Measurements from ENCODE around the gene C1orf35.

The C1orf35 gene

GRCh38 chr1:228063251-228064191, 39.6 kb downstream of the C1orf35 start:
- no peak for DNase-seq (ENCODE audit: low read depth)

- no peak for DNase-seq (ENCODE audit: low read depth)
Measured at GRCh38 chr1:228062812-228063211, 40.3 kb downstream of the C1orf35 start.

- no peak for DNase-seq (ENCODE audit: low read depth)
Measured at GRCh38 chr1:228062085-228062791, 40.9 kb downstream of the C1orf35 start.

GRCh38 chr1:228061411-228062084, 41.6 kb downstream of the C1orf35 start:
- DNase-seq (ENCODE audit: low read depth), result no peak

GRCh38 chr1:228060458-228061190, 42.5 kb downstream of the C1orf35 start:
- no peak for DNase-seq (ENCODE audit: low read depth)

GRCh38 chr1:228059634-228060457, 43.3 kb downstream of the C1orf35 start:
- no peak for DNase-seq (ENCODE audit: low read depth)

- DNase-seq (ENCODE audit: low read depth), result no peak
Measured at GRCh38 chr1:228058949-228059633, 44.0 kb downstream of the C1orf35 start.

- no peak for DNase-seq (ENCODE audit: low read depth)
Measured at GRCh38 chr1:228058172-228058948, 44.8 kb downstream of the C1orf35 start.

Measured in non-pigmented ciliary epithelial cell (primary cell).